NOMO-1 treated with DMSO at 0.1 percent for 48 hours (cell line): ENCODE results near the gene BPIFB4.
A peak's percentile ranks its signal among the peaks of the same experiment; 100 is the strongest.
"Not testable (repeated sequence)": the region's sequence is repeated elsewhere in the genome, so short reads cannot be mapped to it uniquely, and the experiment has no call there.

Source experiments
- DNase-seq: peaks from one replicate; lab custom pipeline; 2025; ENCODE audit not compliant: unreplicated experiment; lab: John Stamatoyannopoulos, UW

BPIFB4 gene

GRCh38 chr20:33084722-33085121 lies 5.3 kb downstream of the BPIFB4 start:
- no peak for DNase-seq

DNA sequence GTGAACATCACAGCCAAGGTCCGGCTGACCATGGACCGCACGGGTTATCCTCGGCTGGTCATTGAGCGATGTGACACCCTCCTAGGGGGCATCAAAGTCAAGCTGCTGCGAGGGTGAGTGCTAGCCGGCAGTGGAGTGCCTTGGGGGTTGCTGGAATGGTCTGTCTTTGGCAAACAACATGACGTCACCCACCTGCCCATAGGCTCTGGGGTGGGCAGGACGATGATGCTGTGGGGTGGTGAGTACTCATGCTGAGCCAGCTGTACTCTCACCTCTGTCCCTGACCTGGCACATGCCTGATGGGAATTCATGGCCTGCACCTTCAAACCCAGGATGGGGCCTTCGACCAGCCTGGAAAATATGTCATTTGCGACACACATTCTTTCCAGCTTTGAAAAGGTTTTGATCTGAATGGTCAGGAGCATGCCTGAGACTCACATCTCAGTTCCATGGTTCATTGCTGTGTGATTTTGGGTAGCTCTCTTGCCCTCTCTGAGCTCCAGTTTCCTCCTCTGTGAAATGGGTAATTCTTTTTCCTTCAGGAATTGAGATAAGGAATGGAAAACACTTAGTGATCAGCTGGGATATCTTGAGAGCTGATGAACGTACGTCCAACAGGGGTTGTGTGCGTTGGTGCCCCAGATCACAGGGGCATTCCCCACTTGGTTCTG lies 6.7 kb downstream of the BPIFB4 start:
- no peak for DNase-seq

DNA sequence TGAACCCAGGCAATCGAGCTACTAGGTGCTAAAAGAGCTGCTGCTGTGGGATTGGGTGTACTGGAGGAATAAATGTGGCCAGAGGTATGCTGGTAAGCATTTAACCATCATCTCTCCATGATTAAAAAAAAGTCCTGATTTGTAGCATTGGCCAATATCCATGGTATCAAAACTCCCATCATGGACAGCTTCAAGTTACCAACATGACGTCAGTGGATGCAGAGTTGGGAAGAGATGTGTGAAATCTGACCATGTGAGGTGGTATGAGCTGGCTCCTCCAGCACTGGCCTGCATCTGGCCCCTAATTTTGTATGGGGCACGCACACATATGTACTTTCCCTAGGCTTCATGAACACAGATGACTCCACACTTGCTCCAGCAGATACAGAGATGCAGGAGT lies 11.7 kb downstream of the BPIFB4 start:
- no peak for DNase-seq

DNA sequence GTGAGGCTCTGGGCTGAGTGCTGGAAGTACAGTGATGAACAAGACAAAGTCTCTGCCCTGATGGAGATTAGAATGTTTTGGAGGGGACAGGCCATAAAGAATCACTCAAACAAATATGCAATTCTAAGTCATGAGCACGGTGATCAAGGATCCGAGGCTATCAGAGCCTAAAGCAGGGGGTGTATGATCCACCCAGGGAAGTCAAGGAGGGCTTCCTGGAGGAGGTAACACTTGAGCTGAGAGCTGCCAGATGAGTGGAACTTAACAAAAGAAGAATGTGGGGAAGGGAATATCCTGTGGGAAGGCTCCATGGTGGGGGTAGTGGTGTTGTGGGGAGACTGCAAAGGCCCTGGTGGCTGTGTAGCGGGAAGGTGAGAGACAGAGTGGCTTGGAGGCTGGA lies 12.2 kb downstream of the BPIFB4 start:
- no peak for DNase-seq

- no peak for DNase-seq
These were observed 12.9 kb downstream of the BPIFB4 start for GRCh38 chr20:33092361-33092760.

DNA sequence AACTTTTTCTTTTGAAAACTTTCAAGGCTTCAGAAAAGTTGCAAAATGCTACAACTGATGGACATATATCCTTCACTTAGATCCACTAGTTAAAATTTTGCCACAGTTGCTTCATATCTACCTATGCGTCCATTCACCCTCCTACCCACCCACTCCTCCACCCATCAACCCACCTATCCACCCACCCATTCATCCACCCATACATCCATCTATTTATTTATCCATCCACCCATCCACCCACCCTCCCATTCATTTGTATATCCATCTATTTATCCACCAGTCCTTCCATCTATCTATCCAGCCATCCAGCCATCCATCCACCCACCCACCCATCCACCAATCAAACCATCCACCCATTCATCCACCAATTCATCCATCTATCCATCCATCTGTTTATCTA lies 13.6 kb downstream of the BPIFB4 start:
- DNase-seq: no peak

DNA sequence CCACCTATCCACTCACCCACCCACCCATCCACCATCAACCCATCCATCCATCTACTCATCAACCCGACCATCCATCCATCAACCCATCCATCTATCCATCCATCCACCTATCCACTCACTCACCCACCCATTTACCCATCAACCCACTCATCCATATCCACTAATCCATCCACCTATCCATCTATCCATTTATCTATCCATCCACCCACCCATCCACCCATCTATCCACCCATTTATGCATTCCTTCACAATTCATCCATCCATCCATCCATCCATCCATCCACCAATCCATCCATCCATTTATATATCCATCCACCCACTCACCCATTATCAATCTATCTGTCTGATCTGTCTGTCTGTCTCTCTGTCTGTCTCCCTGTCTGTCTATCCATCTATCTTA lies 14.1 kb downstream of the BPIFB4 start:
- no peak for DNase-seq

DNA sequence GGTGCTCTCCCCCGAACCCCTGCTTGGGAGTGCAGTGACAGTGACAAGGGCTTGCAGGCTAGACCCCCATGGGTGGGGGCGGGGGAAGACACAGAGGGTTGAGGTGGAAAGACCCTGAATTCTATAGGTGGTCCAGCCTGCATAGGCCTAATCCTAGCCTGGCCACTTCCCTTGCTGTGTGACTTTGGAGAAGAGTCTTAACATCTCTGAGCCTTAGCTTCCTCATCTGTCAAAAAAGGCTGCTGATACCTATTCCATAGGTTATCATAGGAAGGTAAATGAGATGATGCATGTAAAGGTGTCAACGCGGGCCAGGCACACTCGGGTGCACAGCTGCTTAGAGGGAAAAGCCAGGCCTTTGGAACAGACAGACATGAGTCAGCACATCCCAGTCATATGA lies 15.8 kb downstream of the BPIFB4 start:
- no peak for DNase-seq

DNA sequence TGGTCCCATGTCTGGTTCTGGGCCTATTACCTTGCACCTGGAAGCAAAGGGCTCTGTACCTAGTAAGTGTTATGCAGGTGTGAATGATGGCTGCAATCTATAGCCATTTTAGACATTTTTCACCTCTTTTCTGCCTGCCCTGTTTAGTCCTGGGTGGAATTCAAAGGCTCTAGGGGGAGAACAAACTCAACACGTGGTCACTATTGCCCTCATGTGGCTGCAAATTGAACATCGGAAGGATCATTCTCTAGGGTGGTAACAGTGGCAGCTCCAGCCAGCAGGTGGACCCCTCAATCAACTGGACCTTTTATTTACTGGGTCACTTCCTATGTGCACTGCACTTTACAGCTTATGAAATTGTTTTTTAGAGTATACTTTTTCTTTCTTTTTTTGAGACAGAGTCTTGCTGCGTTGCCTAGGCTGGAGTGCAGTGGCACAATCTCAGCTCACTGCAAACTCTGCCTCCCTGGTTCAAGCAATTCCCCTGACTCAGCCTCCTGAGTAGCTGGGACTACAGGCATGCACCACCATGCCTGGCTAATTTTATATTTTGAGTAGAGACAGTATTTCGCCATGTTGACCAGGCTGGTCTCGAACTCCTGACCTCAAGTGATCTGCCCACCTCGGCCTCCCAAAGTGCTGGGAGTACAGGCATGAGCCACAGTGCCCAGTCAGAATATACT lies 16.6 kb downstream of the BPIFB4 start:
- DNase-seq: peak; percentile 57

GRCh38 chr20:33097001-33097400 lies 17.6 kb downstream of the BPIFB4 start:
- DNase-seq: no peak

GRCh38 chr20:33099843-33100538 lies 20.5 kb downstream of the BPIFB4 start:
- no peak for DNase-seq

GRCh38 chr20:33103556-33103955 lies 24.1 kb downstream of the BPIFB4 start:
- no peak for DNase-seq

DNA sequence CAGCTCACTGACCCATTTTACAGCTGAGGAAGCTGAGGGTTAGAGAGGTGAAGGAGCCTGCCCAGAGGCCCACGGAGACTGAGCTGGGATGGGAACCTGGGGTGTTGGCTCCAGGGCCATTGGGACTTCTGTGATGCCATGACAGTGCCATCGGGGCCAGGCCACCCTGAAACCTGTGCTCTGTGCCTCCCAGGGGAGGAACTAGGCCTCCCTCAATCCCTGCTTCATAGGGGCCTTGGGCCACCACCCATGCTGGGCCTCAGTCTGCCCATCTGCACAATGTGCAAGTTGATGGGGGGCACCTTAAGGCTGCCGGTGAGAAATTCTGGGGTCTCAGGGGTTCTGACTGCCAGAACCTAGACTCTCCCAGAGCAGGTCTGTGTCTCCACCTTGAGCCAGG lies 24.9 kb downstream of the BPIFB4 start:
- no peak for DNase-seq

GRCh38 chr20:33105316-33105924 lies 26.0 kb downstream of the BPIFB4 start:
- no peak for DNase-seq

GRCh38 chr20:33106058-33106620 lies 26.7 kb downstream of the BPIFB4 start:
- not testable (repeated sequence) for DNase-seq

DNA sequence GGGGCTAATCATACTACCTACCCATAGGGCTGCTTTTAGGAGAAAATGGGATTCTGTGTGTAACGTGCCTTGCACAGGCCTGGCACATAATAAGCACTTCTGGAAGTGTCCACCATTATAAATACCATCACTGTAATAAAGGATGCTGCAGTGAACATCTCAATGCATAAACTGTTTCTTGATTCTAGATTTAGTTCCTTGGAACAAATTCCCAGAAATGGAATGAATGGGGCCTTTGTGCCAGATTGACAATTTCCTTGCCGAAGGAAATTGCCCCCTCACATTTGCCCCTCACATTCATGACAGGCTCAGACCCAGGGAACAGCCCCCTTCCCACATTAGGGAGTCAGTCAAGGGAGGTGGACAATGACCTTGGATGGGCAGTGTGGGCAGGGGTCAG lies 29.2 kb downstream of the BPIFB4 start:
- no peak for DNase-seq

DNA sequence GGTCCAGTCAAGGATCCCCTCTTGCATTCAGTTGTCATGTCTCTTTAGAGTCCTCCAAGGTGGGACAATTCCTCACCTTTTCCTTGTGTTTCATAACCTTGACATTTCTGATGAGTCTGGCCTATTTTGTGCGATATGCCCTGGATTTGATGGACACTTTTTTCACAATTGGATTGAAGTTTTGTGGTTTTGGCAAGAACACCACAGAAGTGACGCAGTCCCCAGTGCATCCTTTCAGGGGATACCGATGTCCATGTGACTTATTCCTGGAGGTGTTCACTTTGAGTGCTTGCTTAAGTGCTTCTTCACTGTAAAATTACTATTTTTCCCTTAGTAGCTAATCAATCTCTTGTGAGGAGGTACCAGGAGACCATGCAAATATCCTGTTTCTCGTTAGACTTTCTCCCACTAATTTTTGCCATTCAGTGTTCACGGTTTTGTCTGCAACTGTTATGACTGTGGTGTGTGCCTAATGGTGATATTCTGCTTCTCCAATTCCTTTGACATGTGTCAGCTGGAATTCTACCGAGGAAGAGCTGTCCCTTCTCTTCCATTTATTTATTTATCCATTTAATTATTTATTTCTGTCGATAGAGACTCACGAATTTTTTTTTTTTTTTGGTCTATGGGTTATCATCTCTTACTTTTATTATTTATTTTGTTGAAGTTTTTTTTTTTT lies 30.8 kb downstream of the BPIFB4 start:
- no peak for DNase-seq

GRCh38 chr20:33111306-33111705 lies 31.9 kb downstream of the BPIFB4 start:
- DNase-seq: no peak

DNA sequence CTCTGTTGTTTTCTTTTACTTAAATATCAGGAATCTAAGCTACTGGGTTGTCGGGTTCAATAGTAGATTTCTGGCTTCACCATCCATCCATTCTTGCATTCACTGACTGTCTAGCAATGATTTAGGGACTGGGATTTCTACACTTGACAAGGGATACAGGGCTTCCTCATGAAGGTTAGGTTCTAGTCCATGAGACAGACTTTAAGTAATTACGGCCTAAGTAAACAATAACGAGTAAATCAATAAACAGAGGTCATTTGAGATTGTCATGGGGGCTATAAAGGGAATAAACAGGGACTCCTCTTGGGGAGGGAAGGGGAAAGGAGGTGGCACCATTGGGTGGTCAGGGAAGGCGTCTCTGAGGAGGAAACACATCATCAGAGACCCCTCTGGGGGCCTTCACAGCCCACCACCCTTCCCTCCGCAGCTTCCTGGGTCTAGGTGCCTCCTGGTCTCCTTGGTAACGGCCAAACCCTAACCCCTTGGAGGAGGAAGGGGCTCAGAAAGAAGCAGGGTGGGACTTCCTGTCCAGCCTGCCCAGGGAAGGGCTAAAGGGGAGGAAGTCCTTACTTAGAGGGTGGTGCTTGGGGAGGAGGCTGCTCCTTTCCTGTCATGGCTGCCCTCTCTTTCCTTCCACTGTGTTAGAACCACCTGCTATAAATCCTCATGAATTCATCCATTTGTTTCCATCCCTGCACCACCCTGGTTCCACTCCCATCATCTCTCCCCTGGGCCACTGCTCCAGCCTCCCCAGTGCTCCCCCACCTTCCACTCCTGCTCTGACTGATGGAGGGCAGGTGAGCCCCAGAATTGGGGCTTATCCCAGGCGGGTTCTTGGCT lies 33.3 kb downstream of the BPIFB4 start:
- DNase-seq: no peak

GRCh38 chr20:33113387-33113908 lies 34.0 kb downstream of the BPIFB4 start:
- no peak for DNase-seq
